NB4 (cell line): Measurements from ENCODE around the gene LYPD4.

Source experiments
- DNase-seq: peaks from one replicate; pipeline ENCODE4 v3.0.0; 2010; ENCODE audit warnings: low read depth
- H3K4me3 ChIP-seq: one replicate; pipeline ENCODE4 v1.5.1; 2011; ENCODE audit warnings: mild to moderate bottlenecking, low read depth, low read length, moderate library complexity
- MAX ChIP-seq: IDR thresholded peaks from 2 replicates; pipeline ENCODE4 v1.6.1; 2011; ENCODE audit warnings: low read depth, low read length
- MYC ChIP-seq: IDR thresholded peaks from 2 replicates; pipeline ENCODE4 v1.6.1; 2011; ENCODE audit warnings: low read depth, low read length
- POLR2A ChIP-seq: IDR thresholded peaks from 2 replicates; pipeline ENCODE4 v1.6.1; 2011; ENCODE audit warnings: mild to moderate bottlenecking; ENCODE audit not compliant: insufficient read length; ENCODE audit errors: extremely low read depth
- TF ChIP-seq, protein P1 (sequence below): IDR thresholded peaks from one replicate; pipeline ENCODE4 v1.5.1; 2012; ENCODE audit warnings: low read depth, low read length

Gene LYPD4

DNA sequence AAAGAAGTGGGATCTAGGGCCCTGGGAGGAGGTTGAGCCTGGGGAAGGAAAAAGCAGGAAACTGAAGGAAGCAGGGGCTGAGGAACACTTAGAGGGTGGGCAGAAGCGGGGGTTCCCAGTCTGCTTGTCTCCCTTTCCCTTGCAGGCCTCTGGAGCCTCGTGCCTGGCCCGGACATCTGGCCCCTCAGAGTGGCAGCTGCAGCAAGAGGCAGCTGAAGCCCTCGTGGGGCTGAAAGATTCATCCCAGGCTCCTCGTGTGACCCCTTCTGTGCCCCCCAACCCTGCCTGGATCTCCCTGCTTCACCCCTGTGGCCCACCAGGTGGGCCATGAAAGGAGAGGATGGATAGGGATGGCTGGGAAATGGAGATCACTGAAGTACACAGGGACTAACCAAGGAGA is 5.9 kb upstream of the LYPD4 start:
- H3K4me3 ChIP-seq: no peak overlapping the region
- no peak for DNase-seq
- TF ChIP-seq MAX: no peak

DNA sequence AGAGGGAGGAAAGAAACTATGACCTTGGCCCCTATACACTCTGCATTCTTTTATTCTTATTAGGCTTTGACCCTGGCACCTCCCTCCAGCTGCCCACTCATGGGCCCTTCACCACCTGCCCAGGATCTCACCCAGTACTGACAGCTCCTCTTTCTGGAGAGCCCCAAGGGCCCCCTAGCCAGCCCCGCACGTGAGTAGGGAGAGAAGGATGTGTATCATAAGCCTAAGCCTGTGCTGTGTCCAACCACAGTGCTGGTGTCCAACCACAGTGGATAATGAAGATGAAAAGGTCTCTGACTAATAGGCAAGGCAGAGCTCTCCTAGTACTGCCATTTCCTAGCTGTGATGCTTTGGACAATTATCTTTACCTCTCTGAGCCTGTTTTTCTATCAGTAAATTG is 4.6 kb upstream of the LYPD4 start:
- DNase-seq: no peak
- H3K4me3 ChIP-seq: no peak overlapping the region
- TF ChIP-seq POLR2A (no peak), MAX (no peak), MYC (no peak)
- TF ChIP-seq, protein P1, sequence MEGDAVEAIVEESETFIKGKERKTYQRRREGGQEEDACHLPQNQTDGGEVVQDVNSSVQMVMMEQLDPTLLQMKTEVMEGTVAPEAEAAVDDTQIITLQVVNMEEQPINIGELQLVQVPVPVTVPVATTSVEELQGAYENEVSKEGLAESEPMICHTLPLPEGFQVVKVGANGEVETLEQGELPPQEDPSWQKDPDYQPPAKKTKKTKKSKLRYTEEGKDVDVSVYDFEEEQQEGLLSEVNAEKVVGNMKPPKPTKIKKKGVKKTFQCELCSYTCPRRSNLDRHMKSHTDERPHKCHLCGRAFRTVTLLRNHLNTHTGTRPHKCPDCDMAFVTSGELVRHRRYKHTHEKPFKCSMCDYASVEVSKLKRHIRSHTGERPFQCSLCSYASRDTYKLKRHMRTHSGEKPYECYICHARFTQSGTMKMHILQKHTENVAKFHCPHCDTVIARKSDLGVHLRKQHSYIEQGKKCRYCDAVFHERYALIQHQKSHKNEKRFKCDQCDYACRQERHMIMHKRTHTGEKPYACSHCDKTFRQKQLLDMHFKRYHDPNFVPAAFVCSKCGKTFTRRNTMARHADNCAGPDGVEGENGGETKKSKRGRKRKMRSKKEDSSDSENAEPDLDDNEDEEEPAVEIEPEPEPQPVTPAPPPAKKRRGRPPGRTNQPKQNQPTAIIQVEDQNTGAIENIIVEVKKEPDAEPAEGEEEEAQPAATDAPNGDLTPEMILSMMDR: no peak

GRCh38 chr19:41848666-41849065 is 4.2 kb upstream of the LYPD4 start:
- no peak for DNase-seq
- H3K4me3 ChIP-seq: no peak overlapping the region
- TF ChIP-seq MAX (no peak), MYC (no peak)

- no peak for TF ChIP-seq POLR2A
- no peak for TF ChIP-seq MAX
- TF ChIP-seq, protein P1: no peak
- no peak for TF ChIP-seq MYC
- no peak overlapping the region for H3K4me3 ChIP-seq
- no peak for DNase-seq
Observed at GRCh38 chr19:41847351-41848105, 3.0 kb upstream of the LYPD4 start.

- TF ChIP-seq POLR2A (no peak), MAX (no peak), MYC (no peak)
- TF ChIP-seq, protein P1: no peak
- no peak overlapping the region for H3K4me3 ChIP-seq
- DNase-seq: no peak
Observed at GRCh38 chr19:41845051-41845590, 638 bp upstream of the LYPD4 start.

DNA sequence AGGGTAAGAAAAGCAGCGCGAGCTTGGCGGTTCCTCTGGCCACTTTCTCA is 343 bp upstream of the LYPD4 start, which contains the start of gene DMRTC2:
DMRTC2 (plus strand) TSS at position 42 of the 50 bp plus-strand sequence. CDS start 2,387 bp downstream, outside the sequence.
- H3K4me3 ChIP-seq: no peak within 1 kb of the TSS
- DNase-seq: no peak
- TF ChIP-seq MAX: no peak
- TF ChIP-seq, protein P1: no peak
- TF ChIP-seq MYC: no peak
- TF ChIP-seq POLR2A: no peak
